NCI-H82 treated with DMSO at 0.1 percent for 48 hours (cell line): ENCODE results near the gene OTOA.
"Not testable (repeated sequence)": the region's sequence is repeated elsewhere in the genome, so short reads cannot be mapped to it uniquely, and the experiment has no call there.

Experiments
- DNase-seq: peaks from one replicate; lab custom pipeline; 2025; ENCODE audit not compliant: unreplicated experiment; lab: John Stamatoyannopoulos, UW

OTOA gene

GRCh38 chr16:21639493-21639892 lies 24.3 kb upstream of the OTOA start:
- no peak for DNase-seq

- DNase-seq: no peak
Observed at GRCh38 chr16:21641916-21642315, 21.9 kb upstream of the OTOA start.

GRCh38 chr16:21642861-21643260 lies 20.9 kb upstream of the OTOA start:
- DNase-seq: no peak

- DNase-seq: no peak
Observed at GRCh38 chr16:21643785-21644184, 20.0 kb upstream of the OTOA start.

GRCh38 chr16:21644674-21645073 lies 19.1 kb upstream of the OTOA start:
- DNase-seq: no peak

GRCh38 chr16:21645261-21645721 lies 18.5 kb upstream of the OTOA start:
- no peak for DNase-seq

- no peak for DNase-seq
Observed at GRCh38 chr16:21646091-21646490, 17.7 kb upstream of the OTOA start.

- no peak for DNase-seq
Observed at GRCh38 chr16:21646721-21647561, 16.8 kb upstream of the OTOA start.

- no peak for DNase-seq
Observed at GRCh38 chr16:21647562-21648164, 16.1 kb upstream of the OTOA start.

- not testable (repeated sequence) for DNase-seq
Observed at GRCh38 chr16:21649826-21650406, 13.9 kb upstream of the OTOA start.

- no peak for DNase-seq
Observed at GRCh38 chr16:21650521-21650920, 13.2 kb upstream of the OTOA start.

- no peak for DNase-seq
Observed at GRCh38 chr16:21651515-21651914, 12.3 kb upstream of the OTOA start.

- DNase-seq: no peak
Observed at GRCh38 chr16:21652453-21652852, 11.3 kb upstream of the OTOA start, which contains the start of gene IGSF6. Gene IGSF6, minus strand, starts transcription at chr16:21652608. Its CDS starts 10 bp downstream, at chr16:21652598.

- no peak for DNase-seq
Observed at GRCh38 chr16:21653571-21653970, 10.2 kb upstream of the OTOA start.

GRCh38 chr16:21654466-21654865 lies 9.3 kb upstream of the OTOA start:
- no peak for DNase-seq

GRCh38 chr16:21654881-21655280 lies 8.9 kb upstream of the OTOA start:
- no peak for DNase-seq

GRCh38 chr16:21656795-21657768 lies 6.7 kb upstream of the OTOA start:
- no peak for DNase-seq

GRCh38 chr16:21659124-21659523 lies 4.6 kb upstream of the OTOA start:
- no peak for DNase-seq

GRCh38 chr16:21664801-21665492 lies 1.2 kb downstream of the OTOA start:
- no peak for DNase-seq

GRCh38 chr16:21666772-21667171 lies 3.0 kb downstream of the OTOA start:
- no peak for DNase-seq
